Activated naive CD4-positive, alpha-beta T cell treated with anti-CD3 and anti-CD28 coated beads, Interleukin-2, amount 50 U/mL, for 24 hours (primary cell): ENCODE results near the gene TENT4A.
"Not testable (repeated sequence)": the region's sequence is repeated elsewhere in the genome, so short reads cannot be mapped to it uniquely, and the experiment has no call there.

Experiments
- H3K27ac Mint-ChIP-seq: one replicate; pipeline ENCODE4 v1.8.0; 2021; ENCODE audit warnings: mild to moderate bottlenecking, mixed read lengths
- H3K27me3 Mint-ChIP-seq: one replicate; pipeline ENCODE4 v1.8.0; 2021; ENCODE audit warnings: mixed read lengths
- H3K36me3 Mint-ChIP-seq: one replicate; pipeline ENCODE4 v1.8.0; 2021; ENCODE audit warnings: mixed read lengths
- H3K4me1 Mint-ChIP-seq: one replicate; pipeline ENCODE4 v1.8.0; 2021; ENCODE audit warnings: mixed read lengths
- H3K4me3 Mint-ChIP-seq: one replicate; pipeline ENCODE4 v1.8.0; 2021; ENCODE audit warnings: mild to moderate bottlenecking, mixed read lengths
- H3K9me3 Mint-ChIP-seq: one replicate; pipeline ENCODE4 v1.8.0; 2021; ENCODE audit warnings: mixed read lengths

The TENT4A gene

DNA sequence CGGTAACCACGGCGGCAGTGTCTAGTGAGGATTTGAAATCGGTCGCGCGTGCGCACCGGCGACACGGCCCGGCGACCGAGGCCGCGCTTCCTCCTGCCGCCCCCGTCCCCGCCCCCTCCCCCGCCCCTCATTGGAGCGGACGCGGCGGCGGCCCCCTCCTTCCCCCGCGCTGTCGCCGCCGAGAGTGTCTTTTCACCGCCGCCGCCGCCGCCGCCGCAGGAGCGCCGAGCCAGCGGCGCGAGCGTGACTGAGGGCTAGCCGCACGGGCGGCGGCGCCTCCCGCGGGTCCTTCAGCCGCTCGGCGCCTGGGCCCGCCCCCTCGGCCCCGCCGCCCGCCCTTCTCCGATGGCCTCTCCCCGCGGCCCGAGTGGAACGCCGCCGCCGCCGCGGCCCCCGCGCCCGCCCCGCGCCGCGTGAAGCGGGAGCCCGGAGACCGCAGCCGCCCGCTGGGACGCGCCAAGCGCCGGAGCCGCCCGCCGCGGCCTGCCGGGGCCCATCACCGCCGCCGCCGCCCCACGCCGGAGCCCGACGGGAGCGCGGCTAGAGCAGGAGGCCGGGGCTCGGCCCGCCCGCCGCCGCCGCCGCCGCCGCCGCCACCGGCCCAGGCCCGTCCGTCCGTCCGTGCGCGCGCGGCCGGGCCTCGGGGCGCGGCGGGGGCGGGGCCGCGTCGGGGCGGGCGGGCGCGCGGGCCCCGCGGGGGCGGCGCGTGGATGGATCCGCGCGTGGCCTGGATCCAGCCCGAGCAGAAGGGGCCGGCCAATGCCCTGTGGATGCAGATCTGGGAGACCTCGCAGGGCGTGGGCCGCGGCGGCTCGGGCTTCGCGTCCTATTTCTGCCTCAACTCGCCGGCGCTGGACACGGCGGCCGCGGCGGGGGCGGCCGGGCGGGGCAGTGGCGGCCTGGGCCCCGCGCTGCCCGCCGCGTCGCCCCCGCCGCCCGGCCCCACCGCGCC is at the start of gene TENT4A:
Gene TENT4A (plus strand): TSS at position 159 of the 952 bp plus-strand sequence. CDS start 552 bp downstream, at position 711.
- H3K27ac Mint-ChIP-seq = peak within 1 kb of the TSS; percentile 94
- H3K27me3 Mint-ChIP-seq = no peaks in the 10 kb centered on the region
- H3K9me3 Mint-ChIP-seq = no peaks in the 10 kb centered on the region
- H3K4me1 Mint-ChIP-seq = peaks cover 41% of the 10 kb centered on the region
- H3K36me3 Mint-ChIP-seq = no peaks in the 10 kb centered on the region
- peak within 1 kb of the TSS; percentile 88 for H3K4me3 Mint-ChIP-seq

DNA sequence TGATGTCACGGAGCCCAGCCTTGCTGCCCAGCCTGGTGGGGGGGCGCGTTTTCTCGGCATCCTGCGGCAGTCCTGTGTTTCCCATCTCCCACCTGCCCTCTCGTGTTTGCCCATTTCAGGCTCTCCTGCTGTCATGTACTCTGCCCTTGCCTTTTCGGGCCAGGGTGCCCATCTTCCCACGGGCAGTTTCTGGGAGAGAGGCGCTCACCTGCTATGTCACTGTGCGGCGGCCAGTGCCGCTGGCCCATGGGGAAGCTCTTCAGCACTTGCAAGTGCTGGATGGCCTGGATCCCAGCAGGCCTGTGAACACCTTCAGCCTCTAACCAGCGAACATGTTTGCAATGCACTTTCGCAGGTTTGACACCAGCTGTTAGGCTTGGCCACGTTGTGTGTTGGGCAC is 46.5 kb upstream of the TENT4A start:
- no peak overlapping the region for H3K27ac Mint-ChIP-seq
- H3K4me3 Mint-ChIP-seq = no peak overlapping the region
- peaks cover 12% of the 10 kb centered on the region for H3K36me3 Mint-ChIP-seq
- no peaks in the 10 kb centered on the region for H3K4me1 Mint-ChIP-seq
- H3K9me3 Mint-ChIP-seq = no peaks in the 10 kb centered on the region
- no peaks in the 10 kb centered on the region for H3K27me3 Mint-ChIP-seq

DNA sequence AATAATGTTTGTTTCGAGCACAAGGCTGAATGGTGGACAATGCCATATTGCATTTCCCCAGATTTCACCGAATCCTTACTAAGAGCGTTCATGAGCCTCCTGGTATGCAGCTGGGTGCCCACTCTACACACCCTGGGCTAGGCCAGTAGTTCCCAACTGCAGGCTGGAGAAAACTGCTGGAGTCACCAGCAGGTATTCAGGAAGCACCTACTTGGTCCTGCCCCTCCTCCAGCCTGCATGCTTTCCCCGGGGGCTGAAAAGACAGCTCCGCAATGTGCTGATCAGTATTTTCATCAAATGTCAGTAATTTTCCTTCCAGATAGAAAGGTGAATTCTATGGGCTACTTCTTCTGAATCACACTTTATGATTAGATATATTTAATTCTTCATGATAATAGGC is 45.6 kb upstream of the TENT4A start:
- no peak overlapping the region for H3K27ac Mint-ChIP-seq
- H3K4me1 Mint-ChIP-seq = no peaks in the 10 kb centered on the region
- H3K36me3 Mint-ChIP-seq = peaks cover 12% of the 10 kb centered on the region
- H3K4me3 Mint-ChIP-seq = no peak overlapping the region
- no peaks in the 10 kb centered on the region for H3K27me3 Mint-ChIP-seq
- no peaks in the 10 kb centered on the region for H3K9me3 Mint-ChIP-seq

DNA sequence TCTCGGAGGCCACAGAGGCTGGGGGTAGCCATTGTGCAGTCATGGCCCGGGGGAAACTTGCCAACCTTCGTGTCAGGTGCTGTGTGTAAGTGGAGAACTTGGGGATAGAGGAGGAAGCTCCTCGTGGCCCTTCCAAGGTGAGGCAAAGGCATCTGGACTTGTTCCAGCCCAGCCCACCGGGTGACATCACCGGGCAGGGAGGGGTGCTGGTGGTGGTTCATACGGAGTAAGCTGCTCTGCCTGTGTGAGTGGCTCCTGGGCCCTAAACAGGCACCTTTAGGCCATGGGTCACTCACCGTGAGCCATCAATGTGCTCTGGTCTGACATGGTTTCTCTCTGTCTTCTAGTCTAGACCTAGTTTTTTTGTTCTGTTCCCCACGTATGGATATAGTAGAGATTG is 44.5 kb upstream of the TENT4A start:
- not testable (repeated sequence) for H3K4me1 Mint-ChIP-seq, H3K9me3 Mint-ChIP-seq, H3K27ac Mint-ChIP-seq, H3K4me3 Mint-ChIP-seq, H3K27me3 Mint-ChIP-seq
- peaks cover 12% of the 10 kb centered on the region for H3K36me3 Mint-ChIP-seq

DNA sequence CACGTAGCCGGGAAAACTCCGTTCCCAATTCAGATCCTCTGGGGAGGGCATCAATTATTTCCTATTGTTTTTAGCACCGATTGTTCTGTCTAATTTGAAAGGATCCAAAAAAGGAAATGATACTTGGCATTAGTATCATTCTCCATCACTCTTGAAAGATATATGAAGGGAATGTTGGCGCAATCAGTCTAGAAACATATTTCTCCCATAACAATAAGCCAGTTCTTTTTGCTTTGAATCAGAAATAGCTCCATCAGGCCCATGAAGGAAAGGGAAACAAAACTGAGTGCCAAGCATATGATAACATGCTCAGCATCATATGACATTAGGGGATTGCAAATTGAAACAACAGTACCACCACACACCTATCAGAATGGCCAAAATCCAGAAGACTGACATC is 40.2 kb upstream of the TENT4A start:
- Mint-ChIP-seq H3K27ac (no peak overlapping the region), H3K9me3 (no peaks in the 10 kb centered on the region), H3K4me3 (no peak overlapping the region), H3K27me3 (no peaks in the 10 kb centered on the region), H3K36me3 (peaks cover 7% of the 10 kb centered on the region), H3K4me1 (no peaks in the 10 kb centered on the region)

DNA sequence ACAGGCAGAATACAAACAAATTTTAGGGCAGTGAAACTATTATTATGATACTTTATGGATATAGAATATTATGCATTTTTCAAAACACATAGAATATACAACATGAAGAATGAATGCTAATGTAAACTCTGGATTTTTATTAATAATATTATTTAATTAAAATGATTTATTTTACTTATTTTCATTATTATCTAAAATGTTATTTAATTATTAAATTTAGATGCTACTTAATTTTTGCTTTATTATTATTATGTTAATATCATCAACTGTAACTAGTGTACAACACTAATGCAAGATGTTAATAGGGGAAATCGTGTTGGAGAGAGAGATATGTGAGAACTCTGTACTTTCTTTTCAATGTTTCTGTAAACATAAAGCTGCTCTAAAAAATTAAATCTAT is 39.3 kb upstream of the TENT4A start:
- Mint-ChIP-seq H3K27ac (no peak overlapping the region), H3K36me3 (peaks cover 7% of the 10 kb centered on the region)

DNA sequence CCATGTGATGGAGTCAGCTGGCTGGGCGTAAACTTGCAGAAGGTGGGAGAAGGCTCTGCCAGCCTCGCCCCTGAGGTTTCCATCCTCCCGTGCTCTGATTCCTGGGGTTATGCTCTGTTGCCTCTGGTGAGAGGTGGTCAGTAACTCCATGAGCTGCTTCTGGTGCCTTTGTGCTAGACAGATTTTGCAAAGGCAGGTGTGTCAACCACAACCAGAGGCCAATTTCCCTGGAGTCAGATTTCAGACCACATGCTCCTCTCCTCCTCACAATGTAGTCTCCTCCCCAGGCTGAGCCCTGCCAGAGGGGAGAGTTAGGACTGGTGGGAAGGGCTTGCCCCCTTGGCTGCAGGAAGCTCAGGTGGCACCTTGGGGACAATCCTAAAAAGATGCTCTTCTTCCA is 38.8 kb upstream of the TENT4A start:
- no peak overlapping the region for H3K4me3 Mint-ChIP-seq
- H3K4me1 Mint-ChIP-seq = no peaks in the 10 kb centered on the region
- peaks cover 7% of the 10 kb centered on the region for H3K36me3 Mint-ChIP-seq
- no peaks in the 10 kb centered on the region for H3K27me3 Mint-ChIP-seq
- no peaks in the 10 kb centered on the region for H3K9me3 Mint-ChIP-seq
- H3K27ac Mint-ChIP-seq = no peak overlapping the region

More for the DNA sequence above, 39.3 kb upstream of the TENT4A start:
- H3K9me3 Mint-ChIP-seq = no peaks in the 10 kb centered on the region
- H3K27me3 Mint-ChIP-seq = no peaks in the 10 kb centered on the region
- no peaks in the 10 kb centered on the region for H3K4me1 Mint-ChIP-seq
- H3K4me3 Mint-ChIP-seq = no peak overlapping the region

DNA sequence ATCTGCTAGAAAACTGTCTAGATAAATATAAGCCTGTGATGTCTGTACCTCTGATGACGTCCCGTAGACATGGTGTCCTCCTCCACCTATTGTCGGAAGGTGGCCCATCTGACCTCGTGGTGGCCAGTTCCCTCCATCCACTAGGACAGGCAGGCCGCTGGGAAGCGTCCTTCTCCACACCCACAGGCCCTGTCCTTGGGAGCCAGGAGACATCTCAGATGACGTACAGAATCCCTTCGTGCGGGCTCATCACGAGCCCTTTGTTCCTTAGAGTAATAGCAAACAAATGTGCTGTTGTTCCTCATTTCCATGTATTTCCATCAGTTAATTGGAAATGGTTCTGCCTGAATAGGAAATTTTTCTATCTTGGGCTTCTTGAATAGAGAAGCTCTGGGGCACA is 38.3 kb upstream of the TENT4A start:
- Mint-ChIP-seq H3K4me1 (no peaks in the 10 kb centered on the region), H3K4me3 (no peak overlapping the region), H3K27ac (no peak overlapping the region), H3K27me3 (no peaks in the 10 kb centered on the region), H3K9me3 (no peaks in the 10 kb centered on the region), H3K36me3 (peaks cover 7% of the 10 kb centered on the region)

DNA sequence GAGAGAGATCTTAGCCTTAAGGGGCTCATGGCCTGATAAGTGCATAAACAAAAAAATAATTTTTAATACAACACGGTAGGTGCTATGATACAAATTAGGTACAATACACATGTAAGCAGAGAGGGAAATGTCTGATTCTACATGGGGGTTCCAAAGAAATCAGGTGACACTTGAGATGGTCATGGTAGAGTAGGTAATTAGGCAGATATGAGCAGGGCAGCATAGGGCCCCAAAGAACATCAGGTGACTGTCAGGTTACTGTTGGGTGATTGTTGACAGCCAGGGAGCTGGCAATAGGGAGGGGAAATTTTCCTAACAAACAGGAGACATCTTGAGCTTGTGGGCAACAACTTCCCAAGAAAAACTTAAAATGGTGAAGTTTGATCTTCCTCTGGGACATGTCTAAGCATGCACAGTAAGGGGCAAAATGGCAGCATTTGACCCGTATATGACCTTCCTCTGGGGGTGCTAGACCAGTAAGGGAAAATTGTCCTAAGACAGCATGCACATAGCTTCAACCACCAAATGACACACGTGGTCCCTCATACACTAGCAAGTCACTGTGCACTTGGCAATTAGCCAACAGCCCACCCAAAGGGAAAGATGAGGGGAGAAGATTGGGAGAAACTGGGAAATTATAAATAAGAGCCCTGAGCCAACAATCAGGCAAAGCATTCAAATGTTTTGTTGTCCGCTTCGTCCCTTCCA is 37.3 kb upstream of the TENT4A start:
- Mint-ChIP-seq H3K4me1 (no peaks in the 10 kb centered on the region), H3K4me3 (no peak overlapping the region), H3K36me3 (peaks cover 3% of the 10 kb centered on the region), H3K27me3 (no peaks in the 10 kb centered on the region), H3K9me3 (no peaks in the 10 kb centered on the region), H3K27ac (no peak overlapping the region)

DNA sequence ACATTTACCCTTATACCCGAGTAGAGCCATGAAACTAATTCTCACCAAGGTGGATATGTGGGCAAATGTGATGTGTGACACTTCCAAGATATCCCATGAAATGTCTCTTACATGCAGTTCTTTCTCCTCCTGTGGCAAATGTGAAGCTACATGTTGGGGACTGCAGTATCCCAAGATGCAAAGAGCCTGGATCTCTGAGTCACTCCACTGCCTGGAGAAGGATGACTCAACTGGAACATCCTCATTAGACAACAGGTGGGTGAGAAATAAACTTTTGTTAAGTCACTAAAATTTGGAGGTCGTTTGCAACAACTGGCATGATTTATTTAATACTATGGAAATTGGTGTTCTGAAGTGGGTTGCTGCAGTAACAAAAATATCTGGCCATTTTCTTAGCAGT is 36.5 kb upstream of the TENT4A start:
- Mint-ChIP-seq H3K9me3 (no peaks in the 10 kb centered on the region), H3K36me3 (no peaks in the 10 kb centered on the region), H3K4me3 (no peak overlapping the region), H3K27me3 (peaks cover 3% of the 10 kb centered on the region), H3K4me1 (no peaks in the 10 kb centered on the region), H3K27ac (no peak overlapping the region)

DNA sequence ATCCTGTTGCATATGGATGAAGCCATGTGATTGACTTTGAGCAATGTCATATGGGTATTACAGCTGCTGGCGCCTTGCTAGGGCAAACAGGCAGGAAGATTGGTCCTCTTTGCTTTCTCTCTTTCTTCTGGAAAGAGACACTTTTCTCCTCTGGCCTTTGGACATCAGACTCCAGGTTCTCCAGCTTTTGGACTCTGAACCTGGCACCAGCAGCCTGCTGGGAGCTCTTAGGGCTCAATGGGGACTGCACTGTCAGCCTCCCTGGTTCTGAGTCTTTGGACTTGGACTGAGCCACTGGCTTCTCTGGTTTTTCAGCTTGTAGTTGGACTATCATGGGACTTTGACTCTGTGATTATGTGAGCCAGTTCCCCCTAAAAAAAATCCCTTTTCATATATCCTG is 34.8 kb upstream of the TENT4A start:
- Mint-ChIP-seq H3K27ac (no peak overlapping the region), H3K9me3 (no peaks in the 10 kb centered on the region), H3K4me3 (no peak overlapping the region), H3K4me1 (no peaks in the 10 kb centered on the region), H3K27me3 (peaks cover 6% of the 10 kb centered on the region), H3K36me3 (no peaks in the 10 kb centered on the region)

DNA sequence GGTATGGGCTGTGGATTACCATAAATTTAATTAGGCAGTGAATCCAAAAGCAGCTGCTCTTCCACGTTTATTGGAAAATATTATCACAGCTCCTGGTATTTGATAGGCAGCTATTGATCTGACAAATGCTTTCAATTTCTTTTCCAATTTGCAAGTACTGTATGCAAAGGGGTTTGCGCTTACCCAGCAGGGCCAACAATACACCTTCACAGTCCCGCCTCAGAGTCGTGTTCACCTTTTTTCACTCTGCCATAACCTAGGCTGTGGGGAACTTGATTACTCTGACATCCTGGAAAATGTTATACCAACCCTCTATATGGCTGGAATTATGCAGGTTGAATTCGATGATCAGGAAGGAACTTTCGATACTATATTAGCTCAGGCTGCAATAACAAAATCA is 32.3 kb upstream of the TENT4A start:
- Mint-ChIP-seq H3K36me3 (no peaks in the 10 kb centered on the region), H3K9me3 (no peaks in the 10 kb centered on the region), H3K4me3 (no peak overlapping the region), H3K4me1 (no peaks in the 10 kb centered on the region), H3K27ac (no peak overlapping the region), H3K27me3 (peaks cover 20% of the 10 kb centered on the region)

DNA sequence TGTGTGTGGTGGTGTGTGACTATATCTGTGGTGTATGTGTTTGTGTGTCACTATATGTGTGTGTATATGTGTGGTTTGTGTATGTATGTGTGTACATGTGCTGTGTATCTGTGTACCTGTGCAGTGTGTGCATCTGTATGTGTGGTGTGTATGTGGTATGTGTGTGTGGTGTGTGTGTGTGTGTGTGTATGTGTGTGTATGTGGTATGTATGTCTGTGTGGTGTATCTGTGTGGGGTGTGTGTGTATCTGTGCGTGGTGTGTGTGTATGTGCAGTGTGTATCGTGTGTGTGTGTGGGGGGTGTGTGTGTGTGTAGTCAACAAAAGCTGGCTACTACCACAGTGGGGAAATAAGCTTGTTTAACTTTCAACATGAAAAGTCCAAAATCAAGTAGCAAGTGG is 31.6 kb upstream of the TENT4A start:
- Mint-ChIP-seq H3K27ac (no peak overlapping the region), H3K27me3 (peaks cover 25% of the 10 kb centered on the region), H3K9me3 (no peaks in the 10 kb centered on the region), H3K4me1 (peaks cover 3% of the 10 kb centered on the region), H3K36me3 (no peaks in the 10 kb centered on the region), H3K4me3 (no peak overlapping the region)

DNA sequence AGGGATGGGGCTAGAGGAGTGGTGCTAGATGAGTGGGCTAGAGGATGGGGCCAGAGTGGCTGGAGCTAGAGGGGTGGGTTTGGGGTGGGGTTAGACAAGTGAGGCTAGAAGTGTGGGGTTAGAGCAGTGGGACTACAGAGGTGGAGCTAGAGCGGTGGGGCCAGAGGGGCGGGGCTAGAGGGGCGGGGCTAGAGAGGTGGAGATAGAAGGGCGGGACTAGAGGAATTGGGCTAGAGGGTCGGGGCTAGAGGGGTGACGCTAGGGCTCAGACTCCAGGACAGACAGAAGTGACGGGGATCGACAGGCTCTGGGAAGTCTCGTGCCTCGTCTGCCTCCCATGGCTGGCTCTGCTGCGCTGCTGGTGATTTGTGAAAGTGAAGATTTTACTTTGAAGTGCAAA is 31.0 kb upstream of the TENT4A start:
- Mint-ChIP-seq H3K9me3 (no peaks in the 10 kb centered on the region), H3K4me3 (no peak overlapping the region), H3K36me3 (no peaks in the 10 kb centered on the region), H3K4me1 (peaks cover 6% of the 10 kb centered on the region), H3K27ac (no peak overlapping the region), H3K27me3 (peaks cover 27% of the 10 kb centered on the region)

DNA sequence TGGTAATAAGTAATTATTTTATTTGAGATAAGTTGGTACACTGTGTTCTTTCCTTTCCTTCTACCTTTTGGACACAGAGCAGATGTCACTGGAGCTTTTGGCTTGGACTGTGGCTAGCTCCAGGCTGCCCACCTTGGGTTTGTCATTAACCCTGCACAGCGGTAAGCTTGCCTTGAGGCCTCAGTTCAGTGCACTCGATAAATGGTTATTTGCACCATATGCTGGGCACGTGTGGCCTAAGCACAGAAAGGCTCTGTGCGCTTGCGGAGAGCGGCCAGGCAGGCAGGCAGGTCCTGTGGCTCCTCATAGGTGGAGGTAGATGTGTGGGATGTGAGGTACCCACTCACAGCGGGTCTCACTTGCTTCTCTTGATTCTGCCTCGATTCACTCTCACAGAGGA is 30.0 kb upstream of the TENT4A start:
- Mint-ChIP-seq H3K27ac (no peak overlapping the region), H3K27me3 (peaks cover 33% of the 10 kb centered on the region), H3K4me1 (peaks cover 10% of the 10 kb centered on the region), H3K36me3 (no peaks in the 10 kb centered on the region), H3K9me3 (no peaks in the 10 kb centered on the region), H3K4me3 (no peak overlapping the region)

DNA sequence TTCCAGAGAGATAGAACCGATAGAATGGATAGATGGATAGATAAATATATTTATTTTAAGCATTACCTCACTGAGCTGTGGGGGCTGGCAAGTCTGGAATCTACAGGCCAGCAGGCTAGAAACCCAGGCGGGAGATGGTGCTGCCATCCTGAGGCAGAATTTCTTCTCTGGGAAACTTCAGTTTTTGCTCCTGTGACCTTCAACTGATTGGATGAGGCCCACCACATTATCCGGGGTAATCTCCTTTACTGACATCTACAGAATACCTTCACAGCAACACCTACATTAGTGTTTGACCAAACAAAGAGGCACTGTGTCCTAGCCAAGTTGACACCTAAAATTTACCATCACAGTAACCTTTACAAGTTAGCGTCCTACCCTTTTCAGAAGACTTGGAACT is 29.2 kb upstream of the TENT4A start:
- Mint-ChIP-seq H3K4me3 (no peak overlapping the region), H3K9me3 (no peaks in the 10 kb centered on the region), H3K27me3 (peaks cover 33% of the 10 kb centered on the region), H3K36me3 (no peaks in the 10 kb centered on the region), H3K27ac (no peak overlapping the region), H3K4me1 (peaks cover 10% of the 10 kb centered on the region)
